ENCODE measurements around the gene RRBP1.

DNA sequence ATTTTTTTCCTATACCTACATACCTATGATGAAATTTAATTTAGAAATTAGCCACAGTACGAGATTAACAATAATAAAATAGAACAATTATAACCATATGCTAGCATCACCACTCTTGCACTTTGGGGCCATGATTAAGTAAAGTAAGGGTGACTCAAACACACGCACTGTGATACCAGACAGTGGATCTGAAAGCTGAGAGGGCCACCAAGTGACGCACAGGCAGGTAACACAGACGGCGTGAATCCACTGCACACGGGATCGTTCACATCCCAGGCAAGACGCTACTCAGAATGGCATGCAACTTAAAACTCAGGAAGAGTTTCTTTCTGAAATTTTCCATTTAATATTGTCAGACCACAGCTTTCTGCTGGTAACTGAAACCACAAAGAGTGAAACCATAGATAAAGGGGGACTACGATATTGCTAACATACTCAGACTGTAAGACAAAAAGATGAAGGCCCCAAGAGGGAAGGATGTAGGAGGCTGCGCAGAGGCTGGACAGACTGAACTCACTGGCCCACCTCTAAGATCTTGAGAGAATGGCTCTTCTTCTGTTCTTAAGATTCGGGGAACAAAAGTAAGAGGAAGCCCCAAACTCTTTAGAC is 17.9 kb downstream of the RRBP1 start:
- TF ChIP-seq POLR2A (IDR thresholded peaks at IDR 0.05; ENCODE audit: low read depth, low read length) (no peak), POLR2AphosphoS5 (IDR thresholded peaks at IDR 0.05; ENCODE audit: insufficient read depth, low read depth, low read length) (no peak), EZH2 (IDR thresholded peaks at IDR 0.05; ENCODE audit: borderline replicate concordance, low read depth, low read length, severe bottlenecking) (no peak), MYC (IDR thresholded peaks at IDR 0.05; ENCODE audit: low read depth, low read length) (no peak), JUN (IDR thresholded peaks at IDR 0.05; ENCODE audit: borderline replicate concordance, insufficient read depth, insufficient read length, low read depth) (no peak), FOS (IDR thresholded peaks at IDR 0.05; ENCODE audit: borderline replicate concordance, insufficient read depth, low read length) (no peak), GATA2 (IDR thresholded peaks at IDR 0.05; ENCODE audit: insufficient read depth, insufficient read length, low read depth, low read length) (no peak)
- TF ChIP-seq, protein P1, sequence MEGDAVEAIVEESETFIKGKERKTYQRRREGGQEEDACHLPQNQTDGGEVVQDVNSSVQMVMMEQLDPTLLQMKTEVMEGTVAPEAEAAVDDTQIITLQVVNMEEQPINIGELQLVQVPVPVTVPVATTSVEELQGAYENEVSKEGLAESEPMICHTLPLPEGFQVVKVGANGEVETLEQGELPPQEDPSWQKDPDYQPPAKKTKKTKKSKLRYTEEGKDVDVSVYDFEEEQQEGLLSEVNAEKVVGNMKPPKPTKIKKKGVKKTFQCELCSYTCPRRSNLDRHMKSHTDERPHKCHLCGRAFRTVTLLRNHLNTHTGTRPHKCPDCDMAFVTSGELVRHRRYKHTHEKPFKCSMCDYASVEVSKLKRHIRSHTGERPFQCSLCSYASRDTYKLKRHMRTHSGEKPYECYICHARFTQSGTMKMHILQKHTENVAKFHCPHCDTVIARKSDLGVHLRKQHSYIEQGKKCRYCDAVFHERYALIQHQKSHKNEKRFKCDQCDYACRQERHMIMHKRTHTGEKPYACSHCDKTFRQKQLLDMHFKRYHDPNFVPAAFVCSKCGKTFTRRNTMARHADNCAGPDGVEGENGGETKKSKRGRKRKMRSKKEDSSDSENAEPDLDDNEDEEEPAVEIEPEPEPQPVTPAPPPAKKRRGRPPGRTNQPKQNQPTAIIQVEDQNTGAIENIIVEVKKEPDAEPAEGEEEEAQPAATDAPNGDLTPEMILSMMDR (IDR thresholded peaks at IDR 0.05; ENCODE audit: extremely low read depth in 1 of 2, insufficient read depth in 1 of 2, low read depth in 1 of 2, low read length in 2 of 2), result no peak
- TF ChIP-seq, protein P2, sequence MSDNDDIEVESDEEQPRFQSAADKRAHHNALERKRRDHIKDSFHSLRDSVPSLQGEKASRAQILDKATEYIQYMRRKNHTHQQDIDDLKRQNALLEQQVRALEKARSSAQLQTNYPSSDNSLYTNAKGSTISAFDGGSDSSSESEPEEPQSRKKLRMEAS (IDR thresholded peaks at IDR 0.05; ENCODE audit: insufficient read depth, insufficient read length), result no peak
